ENCODE data around the gene IFITM1. TPM values are rescaled to one million over a fixed set of nuclear protein-coding genes. Genes with fewer than 3 reads are reported as not detected.

IFITM1 gene
- polyA plus RNA-seq, 1 donor from 2014 or later, result 0.35 TPM

- H3K9me3 ChIP-seq (ENCODE audit: low read length), result no peaks in the 10 kb centered on the region
- no peaks in the 10 kb centered on the region for H3K79me2 ChIP-seq (replicated peaks; ENCODE audit: insufficient read depth, low read length)
- no peak overlapping the region for H3K9ac ChIP-seq (ENCODE audit: low read length)
- no peak for TF ChIP-seq MXI1 (conservative IDR thresholded peaks at IDR 0.05; ENCODE audit: poor library complexity, severe bottlenecking)
- TF ChIP-seq CTCF (IDR thresholded peaks at IDR 0.05; ENCODE audit: poor library complexity, severe bottlenecking), result no peak
- TF ChIP-seq RAD21 (conservative IDR thresholded peaks at IDR 0.05), result no peak
- TF ChIP-seq SMC3 (conservative IDR thresholded peaks at IDR 0.05; ENCODE audit: poor library complexity), result no peak
- no peak for TF ChIP-seq EZH2 (IDR thresholded peaks at IDR 0.05; ENCODE audit: borderline replicate concordance, insufficient read depth, low read length, poor library complexity, severe bottlenecking)
- no peak for TF ChIP-seq TAF1 (IDR thresholded peaks at IDR 0.05; ENCODE audit: low read depth)
- TF ChIP-seq, protein P1, sequence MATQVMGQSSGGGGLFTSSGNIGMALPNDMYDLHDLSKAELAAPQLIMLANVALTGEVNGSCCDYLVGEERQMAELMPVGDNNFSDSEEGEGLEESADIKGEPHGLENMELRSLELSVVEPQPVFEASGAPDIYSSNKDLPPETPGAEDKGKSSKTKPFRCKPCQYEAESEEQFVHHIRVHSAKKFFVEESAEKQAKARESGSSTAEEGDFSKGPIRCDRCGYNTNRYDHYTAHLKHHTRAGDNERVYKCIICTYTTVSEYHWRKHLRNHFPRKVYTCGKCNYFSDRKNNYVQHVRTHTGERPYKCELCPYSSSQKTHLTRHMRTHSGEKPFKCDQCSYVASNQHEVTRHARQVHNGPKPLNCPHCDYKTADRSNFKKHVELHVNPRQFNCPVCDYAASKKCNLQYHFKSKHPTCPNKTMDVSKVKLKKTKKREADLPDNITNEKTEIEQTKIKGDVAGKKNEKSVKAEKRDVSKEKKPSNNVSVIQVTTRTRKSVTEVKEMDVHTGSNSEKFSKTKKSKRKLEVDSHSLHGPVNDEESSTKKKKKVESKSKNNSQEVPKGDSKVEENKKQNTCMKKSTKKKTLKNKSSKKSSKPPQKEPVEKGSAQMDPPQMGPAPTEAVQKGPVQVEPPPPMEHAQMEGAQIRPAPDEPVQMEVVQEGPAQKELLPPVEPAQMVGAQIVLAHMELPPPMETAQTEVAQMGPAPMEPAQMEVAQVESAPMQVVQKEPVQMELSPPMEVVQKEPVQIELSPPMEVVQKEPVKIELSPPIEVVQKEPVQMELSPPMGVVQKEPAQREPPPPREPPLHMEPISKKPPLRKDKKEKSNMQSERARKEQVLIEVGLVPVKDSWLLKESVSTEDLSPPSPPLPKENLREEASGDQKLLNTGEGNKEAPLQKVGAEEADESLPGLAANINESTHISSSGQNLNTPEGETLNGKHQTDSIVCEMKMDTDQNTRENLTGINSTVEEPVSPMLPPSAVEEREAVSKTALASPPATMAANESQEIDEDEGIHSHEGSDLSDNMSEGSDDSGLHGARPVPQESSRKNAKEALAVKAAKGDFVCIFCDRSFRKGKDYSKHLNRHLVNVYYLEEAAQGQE (IDR thresholded peaks at IDR 0.05; ENCODE audit: borderline replicate concordance), result no peak
- TF ChIP-seq EP300 (conservative IDR thresholded peaks at IDR 0.05; ENCODE audit: poor library complexity, severe bottlenecking), result no peak
- TF ChIP-seq POLR2AphosphoS5 (IDR thresholded peaks at IDR 0.05), result no peak
- no peaks in the 10 kb centered on the region for H3K9me2 ChIP-seq (ENCODE audit: insufficient read depth, low read length)
- H3K36me3 ChIP-seq (ENCODE audit: insufficient read depth, low read length), result no peaks in the 10 kb centered on the region
- no peak overlapping the region for H3K4me3 ChIP-seq (ENCODE audit: low read length)
- no peaks in the 10 kb centered on the region for H3K27me3 ChIP-seq (ENCODE audit: insufficient read depth, low read depth, low read length)
- no peak overlapping the region for H2AFZ ChIP-seq (ENCODE audit: low read depth, low read length)
- H3K27ac ChIP-seq (ENCODE audit: low read length), result no peak overlapping the region
- no peaks in the 10 kb centered on the region for H4K20me1 ChIP-seq (ENCODE audit: insufficient read depth)
- no peaks in the 10 kb centered on the region for H3F3A ChIP-seq (ENCODE audit: insufficient read depth, low read length, poor library complexity, severe bottlenecking)
- no peak overlapping the region for H3K4me2 ChIP-seq (ENCODE audit: low read length)
Measured at GRCh38 chr11:276219-276618, 37.6 kb upstream of the IFITM1 start.

- no peak within 1 kb of the TSS for H3K4me2 ChIP-seq (ENCODE audit: low read length)
- no peaks in the 10 kb centered on the region for H3K9me3 ChIP-seq (ENCODE audit: low read length)
Measured at GRCh38 chr11:278001-278951, 35.6 kb upstream of the IFITM1 start, which contains the start of gene NLRP6. NLRP6 (plus strand) TSS chr11:278407; CDS start chr11:278570, 163 bp downstream.

More at GRCh38 chr11:278001-278951, 35.6 kb upstream of the IFITM1 start, which contains the start of gene NLRP6:
- Histone ChIP-seq H3K27ac (ENCODE audit: low read length) (no peak within 1 kb of the TSS), H2AFZ (ENCODE audit: low read depth, low read length) (no peak within 1 kb of the TSS), H3K9ac (ENCODE audit: low read length) (no peak within 1 kb of the TSS), H3K36me3 (ENCODE audit: insufficient read depth, low read length) (no peaks in the 10 kb centered on the region), H3K4me3 (ENCODE audit: low read length) (no peak within 1 kb of the TSS), H3F3A (ENCODE audit: insufficient read depth, low read length, poor library complexity, severe bottlenecking) (no peaks in the 10 kb centered on the region), H3K9me2 (ENCODE audit: insufficient read depth, low read length) (no peaks in the 10 kb centered on the region), H4K20me1 (ENCODE audit: insufficient read depth) (no peaks in the 10 kb centered on the region), H3K27me3 (ENCODE audit: insufficient read depth, low read depth, low read length) (no peaks in the 10 kb centered on the region), H3K79me2 (replicated peaks; ENCODE audit: insufficient read depth, low read length) (no peaks in the 10 kb centered on the region)
- TF ChIP-seq CTCF (IDR thresholded peaks at IDR 0.05; ENCODE audit: poor library complexity, severe bottlenecking), result no peak
- no peak for TF ChIP-seq MXI1 (conservative IDR thresholded peaks at IDR 0.05; ENCODE audit: poor library complexity, severe bottlenecking)
- TF ChIP-seq EP300 (conservative IDR thresholded peaks at IDR 0.05; ENCODE audit: poor library complexity, severe bottlenecking), result no peak
- no peak for TF ChIP-seq POLR2AphosphoS5 (IDR thresholded peaks at IDR 0.05)
- TF ChIP-seq, protein P1 (IDR thresholded peaks at IDR 0.05; ENCODE audit: borderline replicate concordance), result no peak
- TF ChIP-seq EZH2 (IDR thresholded peaks at IDR 0.05; ENCODE audit: borderline replicate concordance, insufficient read depth, low read length, poor library complexity, severe bottlenecking), result no peak
- TF ChIP-seq SMC3 (conservative IDR thresholded peaks at IDR 0.05; ENCODE audit: poor library complexity), result no peak
- no peak for TF ChIP-seq TAF1 (IDR thresholded peaks at IDR 0.05; ENCODE audit: low read depth)
- TF ChIP-seq RAD21 (conservative IDR thresholded peaks at IDR 0.05), result no peak

Measured in neural cell (in vitro differentiated cells).